GM23338 (cell line): ENCODE measurements around the gene NEK7. TPM values are rescaled to one million over a fixed set of nuclear protein-coding genes. Genes with fewer than 3 reads are reported as not detected.

Source experiments
- ATAC-seq: fragments of 200-7000 bp; cut with Tn5 transposase; 3 replicates; pipeline ENCODE4 v1.9.1; 2020
- DNase-seq: peaks from one replicate; pipeline ENCODE4 v3.0.0-alpha.2; 2015; ENCODE audit warnings: low spot score
- H2AFZ ChIP-seq: fragments of 200-600 bp; sonication (generic); 2 replicates; pipeline ENCODE4 v1.8.0; 2016; ENCODE audit warnings: antibody characterized with exemption, mild to moderate bottlenecking, moderate library complexity
- H3F3A ChIP-seq: fragments of 200-600 bp; sonication (generic); replicated peaks from 2 replicates; pipeline ENCODE4 v1.8.0; 2017; ENCODE audit warnings: antibody characterized with exemption, mixed run types, low read depth
- H3K27ac ChIP-seq: fragments of 200-600 bp; sonication (generic); 2 replicates; pipeline ENCODE4 v1.6.1; 2016; ENCODE audit warnings: low read depth
- H3K27me3 ChIP-seq: fragments of 200-600 bp; sonication (generic); 2 replicates; pipeline ENCODE4 v1.8.0; 2016; ENCODE audit warnings: mild to moderate bottlenecking, mixed run types, moderate library complexity; ENCODE audit not compliant: insufficient read depth
- H3K36me3 ChIP-seq: fragments of 200-600 bp; sonication (generic); 2 replicates; pipeline ENCODE4 v1.8.0; 2016; ENCODE audit warnings: mild to moderate bottlenecking; ENCODE audit not compliant: insufficient read depth
- H3K4me1 ChIP-seq: fragments of 200-600 bp; sonication (generic); 2 replicates; pipeline ENCODE4 v1.8.0; 2016; ENCODE audit warnings: mild to moderate bottlenecking, moderate library complexity; ENCODE audit not compliant: insufficient read depth
- H3K4me2 ChIP-seq: fragments of 200-600 bp; sonication (generic); 2 replicates; pipeline ENCODE4 v1.7.1; 2017; ENCODE audit warnings: mixed run types
- H3K4me3 ChIP-seq: fragments of 200-600 bp; sonication (generic); 2 replicates; pipeline ENCODE4 v1.6.1; 2016; ENCODE audit warnings: mixed run types
- H3K79me2 ChIP-seq: fragments of 200-600 bp; sonication (generic); replicated peaks from 2 replicates; pipeline ENCODE4 v1.8.0; 2017; ENCODE audit warnings: mild to moderate bottlenecking; ENCODE audit not compliant: insufficient read depth
- H3K9me2 ChIP-seq: fragments of 200-600 bp; sonication (generic); 2 replicates; pipeline ENCODE4 v1.8.0; 2017; ENCODE audit not compliant: insufficient read depth
- H4K20me1 ChIP-seq: fragments of 200-600 bp; sonication (generic); replicated peaks from 2 replicates; pipeline ENCODE4 v1.8.0; 2017; ENCODE audit warnings: mild to moderate bottlenecking; ENCODE audit not compliant: insufficient read depth
- H3K27ac Mint-ChIP-seq: 2 replicates; pipeline ENCODE4 v1.8.0; 2020; ENCODE audit warnings: inconsistent platforms, mild to moderate bottlenecking, moderate library complexity, mixed read lengths
- H3K27me3 Mint-ChIP-seq: 3 replicates; pipeline ENCODE4 v1.8.0; 2022; ENCODE audit warnings: low read depth, mild to moderate bottlenecking, moderate library complexity, mixed read lengths, inconsistent platforms; ENCODE audit not compliant: insufficient read depth, poor library complexity
- H3K36me3 Mint-ChIP-seq: 3 replicates; pipeline ENCODE4 v1.8.0; 2021; ENCODE audit warnings: low read depth, mild to moderate bottlenecking, inconsistent platforms, moderate library complexity, mixed read lengths
- H3K4me1 Mint-ChIP-seq: 3 replicates; pipeline ENCODE4 v1.8.0; 2020; ENCODE audit warnings: mild to moderate bottlenecking, inconsistent platforms, mixed read lengths
- H3K4me3 Mint-ChIP-seq: 3 replicates; pipeline ENCODE4 v1.8.0; 2021; ENCODE audit warnings: moderate library complexity, mild to moderate bottlenecking, inconsistent platforms, mixed read lengths
- H3K9me3 Mint-ChIP-seq: 3 replicates; pipeline ENCODE4 v1.8.0; 2020; ENCODE audit warnings: moderate library complexity, mild to moderate bottlenecking, inconsistent platforms, mixed read lengths
- CREB1 ChIP-seq: fragments of 250-450 bp; sonication (Bioruptor Pico); IDR thresholded peaks from 2 replicates; pipeline ENCODE4 v1.5.0; 2020; ENCODE audit warnings: low read depth, mild to moderate bottlenecking, moderate library complexity
- EZH2 ChIP-seq: fragments of 200-600 bp; sonication (generic); IDR thresholded peaks from one replicate; pipeline ENCODE4 v1.8.0; 2017; ENCODE audit warnings: antibody characterized with exemption, mild to moderate bottlenecking, low read depth; ENCODE audit not compliant: unreplicated experiment
- EZH2phosphoT487 ChIP-seq: fragments of 200-600 bp; sonication (generic); IDR thresholded peaks from one replicate; pipeline ENCODE4 v1.8.1; 2018; ENCODE audit warnings: antibody characterized with exemption; ENCODE audit not compliant: unreplicated experiment
- NANOG ChIP-seq: IDR thresholded peaks from 2 replicates; pipeline ENCODE4 v1.6.1; 2016; ENCODE audit warnings: antibody characterized with exemption, borderline replicate concordance
- POLR2AphosphoS5 ChIP-seq: IDR thresholded peaks from 2 replicates; pipeline ENCODE4 v1.6.1; 2016; ENCODE audit warnings: antibody characterized with exemption, low read depth
- STAT1 ChIP-seq: IDR thresholded peaks from one replicate; pipeline ENCODE4 v1.6.1; 2016; ENCODE audit warnings: antibody characterized with exemption; ENCODE audit not compliant: unreplicated experiment
- ZNF114 ChIP-seq: fragments of 250-450 bp; sonication (Bioruptor Pico); IDR thresholded peaks from 2 replicates; pipeline ENCODE4 v1.5.0; 2020; ENCODE audit warnings: mild to moderate bottlenecking, moderate library complexity
- polyA plus RNA-seq: library from polyadenylated mRNA; unstranded; fragments of >200 nt; fragmentation: Nextera tagmentation; extraction: Ambion mirVana; gene quantifications from 2 replicates; pipeline ENCODE4 v1.2.1, GENCODE V29; 2016
- total RNA-seq: library from RNA; depleted of rRNA; stranded (reverse); fragments of >200 nt; shearing (Covaris generic); gene quantifications from 2 replicates; pipeline ENCODE4 v1.2.3, GENCODE V29; 2014
- TF ChIP-seq, protein P1 (sequence below), 2 experiments: fragments of 200-600 bp in 1 of 2; sonication (generic) in 1 of 2; conservative IDR thresholded peaks; 2 replicates each; pipeline versions ENCODE4 v1.5.1 to v1.6.1; 2016 to 2017; ENCODE audit warnings: antibody characterized with exemption in 2 of 2, low read depth in 2 of 2, mild to moderate bottlenecking in 2 of 2, moderate library complexity in 1 of 2
- TF ChIP-seq, protein P2 (sequence below): IDR thresholded peaks from 2 replicates; pipeline ENCODE4 v1.6.1; 2016; ENCODE audit warnings: antibody characterized with exemption
- TF ChIP-seq, protein P3 (sequence below): fragments of 250-450 bp; sonication (Bioruptor Pico); IDR thresholded peaks from 2 replicates; pipeline ENCODE4 v1.5.0; 2020; ENCODE audit warnings: mild to moderate bottlenecking, moderate library complexity

NEK7 gene
- total and polyA plus RNA-seq, 2 experiments from 2014 or later: 4.8 to 15.3 TPM

DNA sequence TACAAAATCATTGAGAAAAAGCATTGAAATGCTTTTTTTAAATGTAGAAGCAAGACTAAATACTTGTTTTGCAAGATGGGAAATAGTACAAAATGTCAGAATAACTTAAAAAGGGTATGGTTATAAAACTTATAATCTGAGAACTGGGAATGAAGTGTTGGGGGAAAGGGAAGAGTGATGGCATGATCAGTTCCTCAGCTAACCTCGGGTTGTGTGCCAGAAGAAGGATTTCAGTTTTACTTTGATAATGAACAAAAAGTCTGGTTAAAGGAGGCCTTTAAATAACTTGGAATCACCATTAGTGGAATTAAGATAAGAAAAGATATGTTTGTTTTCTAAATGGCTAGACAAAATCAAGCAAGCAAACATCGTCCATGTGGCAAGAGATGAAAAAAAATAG, 20.7 kb downstream of the NEK7 start (continued):
- TF ChIP-seq STAT1: no peak
- TF ChIP-seq, protein P1, sequence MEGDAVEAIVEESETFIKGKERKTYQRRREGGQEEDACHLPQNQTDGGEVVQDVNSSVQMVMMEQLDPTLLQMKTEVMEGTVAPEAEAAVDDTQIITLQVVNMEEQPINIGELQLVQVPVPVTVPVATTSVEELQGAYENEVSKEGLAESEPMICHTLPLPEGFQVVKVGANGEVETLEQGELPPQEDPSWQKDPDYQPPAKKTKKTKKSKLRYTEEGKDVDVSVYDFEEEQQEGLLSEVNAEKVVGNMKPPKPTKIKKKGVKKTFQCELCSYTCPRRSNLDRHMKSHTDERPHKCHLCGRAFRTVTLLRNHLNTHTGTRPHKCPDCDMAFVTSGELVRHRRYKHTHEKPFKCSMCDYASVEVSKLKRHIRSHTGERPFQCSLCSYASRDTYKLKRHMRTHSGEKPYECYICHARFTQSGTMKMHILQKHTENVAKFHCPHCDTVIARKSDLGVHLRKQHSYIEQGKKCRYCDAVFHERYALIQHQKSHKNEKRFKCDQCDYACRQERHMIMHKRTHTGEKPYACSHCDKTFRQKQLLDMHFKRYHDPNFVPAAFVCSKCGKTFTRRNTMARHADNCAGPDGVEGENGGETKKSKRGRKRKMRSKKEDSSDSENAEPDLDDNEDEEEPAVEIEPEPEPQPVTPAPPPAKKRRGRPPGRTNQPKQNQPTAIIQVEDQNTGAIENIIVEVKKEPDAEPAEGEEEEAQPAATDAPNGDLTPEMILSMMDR (conservative IDR thresholded peaks at IDR 0.05; ENCODE audit: low read depth in 2 of 2): no peak
- TF ChIP-seq, protein P2, sequence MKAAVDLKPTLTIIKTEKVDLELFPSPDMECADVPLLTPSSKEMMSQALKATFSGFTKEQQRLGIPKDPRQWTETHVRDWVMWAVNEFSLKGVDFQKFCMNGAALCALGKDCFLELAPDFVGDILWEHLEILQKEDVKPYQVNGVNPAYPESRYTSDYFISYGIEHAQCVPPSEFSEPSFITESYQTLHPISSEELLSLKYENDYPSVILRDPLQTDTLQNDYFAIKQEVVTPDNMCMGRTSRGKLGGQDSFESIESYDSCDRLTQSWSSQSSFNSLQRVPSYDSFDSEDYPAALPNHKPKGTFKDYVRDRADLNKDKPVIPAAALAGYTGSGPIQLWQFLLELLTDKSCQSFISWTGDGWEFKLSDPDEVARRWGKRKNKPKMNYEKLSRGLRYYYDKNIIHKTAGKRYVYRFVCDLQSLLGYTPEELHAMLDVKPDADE: no peak
- TF ChIP-seq NANOG: no peak

DNA sequence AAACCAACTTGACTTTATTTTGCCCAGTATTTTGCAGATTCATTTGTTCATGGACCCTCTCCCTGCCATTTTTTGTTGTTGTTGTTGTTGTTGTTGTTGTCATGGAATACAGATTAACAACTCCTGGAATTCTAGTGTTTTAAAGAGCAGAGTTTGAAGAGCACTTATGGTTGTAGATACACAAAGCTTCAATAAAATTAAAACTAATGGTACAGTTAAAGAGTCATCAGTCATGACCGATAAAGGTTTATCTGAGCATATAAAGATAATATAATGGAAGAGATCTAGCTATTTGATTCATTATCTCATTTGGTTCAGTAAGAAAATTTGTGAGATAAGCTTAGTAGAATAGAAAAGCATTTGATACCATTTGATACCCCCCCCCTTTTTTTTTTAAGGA, 21.8 kb downstream of the NEK7 start:
- DNase-seq: no peak
- TF ChIP-seq EZH2phosphoT487: no peak
- Histone ChIP-seq H3K27me3 (no peaks in the 10 kb centered on the region), H3F3A (no peaks in the 10 kb centered on the region), H3K4me2 (no peak overlapping the region), H3K27ac (no peak overlapping the region), H3K9me2 (no peaks in the 10 kb centered on the region), H3K36me3 (no peaks in the 10 kb centered on the region), H3K79me2 (peaks cover 94% of the 10 kb centered on the region), H3K4me1 (peaks cover 17% of the 10 kb centered on the region), H2AFZ (no peak overlapping the region), H3K4me3 (no peak overlapping the region), H4K20me1 (no peaks in the 10 kb centered on the region)
- no peaks in the 10 kb centered on the region for H3K9me3 Mint-ChIP-seq
- no peaks in the 10 kb centered on the region for H3K27me3 Mint-ChIP-seq
- peak overlapping the region; percentile 82 for H3K27ac Mint-ChIP-seq
- no peak overlapping the region for H3K4me3 Mint-ChIP-seq
- H3K36me3 Mint-ChIP-seq: no peaks in the 10 kb centered on the region
- ATAC-seq: no peak
- peaks cover 40% of the 10 kb centered on the region for H3K4me1 Mint-ChIP-seq

DNA sequence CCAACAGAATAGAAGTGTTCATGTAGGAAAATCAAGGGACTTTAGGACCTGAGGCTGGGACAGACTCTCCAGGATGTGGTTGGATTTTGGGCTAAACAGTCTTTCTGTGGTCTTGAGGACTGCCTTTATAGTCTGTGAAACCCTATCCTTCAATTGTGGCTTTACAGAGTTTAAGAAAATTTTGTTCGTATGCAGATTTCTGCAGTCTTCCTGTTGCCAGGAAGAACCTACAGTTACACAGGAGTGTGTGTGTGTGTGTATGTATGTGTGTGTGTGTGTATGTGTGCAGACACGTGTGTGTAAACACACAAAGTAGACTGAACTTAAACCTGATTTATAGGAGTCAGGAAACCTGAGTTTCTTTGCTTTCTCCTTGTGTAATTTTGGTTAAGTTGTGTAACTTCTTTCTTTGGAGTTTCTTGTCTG, 22.8 kb downstream of the NEK7 start:
- Mint-ChIP-seq H3K27me3 (no peaks in the 10 kb centered on the region), H3K36me3 (no peaks in the 10 kb centered on the region), H3K4me1 (peaks cover 35% of the 10 kb centered on the region), H3K27ac (0 out of 2 replicates have a peak overlapping the region, but pooled peaks have one; percentile 50), H3K4me3 (no peak overlapping the region), H3K9me3 (no peaks in the 10 kb centered on the region)
- H2AFZ ChIP-seq: no peak overlapping the region
- H3K4me1 ChIP-seq: peaks cover 17% of the 10 kb centered on the region
- no peak for DNase-seq
- H3F3A ChIP-seq: no peaks in the 10 kb centered on the region
- no peaks in the 10 kb centered on the region for H3K36me3 ChIP-seq
- ATAC-seq: peak; percentile 40; the same call in 1 of the 3 replicates
- peaks cover 94% of the 10 kb centered on the region for H3K79me2 ChIP-seq
- peak overlapping the region; percentile 41; the same call in 1 of the 2 replicates for H3K4me2 ChIP-seq
- H3K27me3 ChIP-seq: no peaks in the 10 kb centered on the region
- no peaks in the 10 kb centered on the region for H4K20me1 ChIP-seq
- H3K27ac ChIP-seq: no peak overlapping the region
- no peak overlapping the region for H3K4me3 ChIP-seq
- H3K9me2 ChIP-seq: no peaks in the 10 kb centered on the region
- no peak for TF ChIP-seq EZH2phosphoT487
- no peak for TF ChIP-seq POLR2AphosphoS5
- TF ChIP-seq CREB1: no peak
- TF ChIP-seq, protein P3, sequence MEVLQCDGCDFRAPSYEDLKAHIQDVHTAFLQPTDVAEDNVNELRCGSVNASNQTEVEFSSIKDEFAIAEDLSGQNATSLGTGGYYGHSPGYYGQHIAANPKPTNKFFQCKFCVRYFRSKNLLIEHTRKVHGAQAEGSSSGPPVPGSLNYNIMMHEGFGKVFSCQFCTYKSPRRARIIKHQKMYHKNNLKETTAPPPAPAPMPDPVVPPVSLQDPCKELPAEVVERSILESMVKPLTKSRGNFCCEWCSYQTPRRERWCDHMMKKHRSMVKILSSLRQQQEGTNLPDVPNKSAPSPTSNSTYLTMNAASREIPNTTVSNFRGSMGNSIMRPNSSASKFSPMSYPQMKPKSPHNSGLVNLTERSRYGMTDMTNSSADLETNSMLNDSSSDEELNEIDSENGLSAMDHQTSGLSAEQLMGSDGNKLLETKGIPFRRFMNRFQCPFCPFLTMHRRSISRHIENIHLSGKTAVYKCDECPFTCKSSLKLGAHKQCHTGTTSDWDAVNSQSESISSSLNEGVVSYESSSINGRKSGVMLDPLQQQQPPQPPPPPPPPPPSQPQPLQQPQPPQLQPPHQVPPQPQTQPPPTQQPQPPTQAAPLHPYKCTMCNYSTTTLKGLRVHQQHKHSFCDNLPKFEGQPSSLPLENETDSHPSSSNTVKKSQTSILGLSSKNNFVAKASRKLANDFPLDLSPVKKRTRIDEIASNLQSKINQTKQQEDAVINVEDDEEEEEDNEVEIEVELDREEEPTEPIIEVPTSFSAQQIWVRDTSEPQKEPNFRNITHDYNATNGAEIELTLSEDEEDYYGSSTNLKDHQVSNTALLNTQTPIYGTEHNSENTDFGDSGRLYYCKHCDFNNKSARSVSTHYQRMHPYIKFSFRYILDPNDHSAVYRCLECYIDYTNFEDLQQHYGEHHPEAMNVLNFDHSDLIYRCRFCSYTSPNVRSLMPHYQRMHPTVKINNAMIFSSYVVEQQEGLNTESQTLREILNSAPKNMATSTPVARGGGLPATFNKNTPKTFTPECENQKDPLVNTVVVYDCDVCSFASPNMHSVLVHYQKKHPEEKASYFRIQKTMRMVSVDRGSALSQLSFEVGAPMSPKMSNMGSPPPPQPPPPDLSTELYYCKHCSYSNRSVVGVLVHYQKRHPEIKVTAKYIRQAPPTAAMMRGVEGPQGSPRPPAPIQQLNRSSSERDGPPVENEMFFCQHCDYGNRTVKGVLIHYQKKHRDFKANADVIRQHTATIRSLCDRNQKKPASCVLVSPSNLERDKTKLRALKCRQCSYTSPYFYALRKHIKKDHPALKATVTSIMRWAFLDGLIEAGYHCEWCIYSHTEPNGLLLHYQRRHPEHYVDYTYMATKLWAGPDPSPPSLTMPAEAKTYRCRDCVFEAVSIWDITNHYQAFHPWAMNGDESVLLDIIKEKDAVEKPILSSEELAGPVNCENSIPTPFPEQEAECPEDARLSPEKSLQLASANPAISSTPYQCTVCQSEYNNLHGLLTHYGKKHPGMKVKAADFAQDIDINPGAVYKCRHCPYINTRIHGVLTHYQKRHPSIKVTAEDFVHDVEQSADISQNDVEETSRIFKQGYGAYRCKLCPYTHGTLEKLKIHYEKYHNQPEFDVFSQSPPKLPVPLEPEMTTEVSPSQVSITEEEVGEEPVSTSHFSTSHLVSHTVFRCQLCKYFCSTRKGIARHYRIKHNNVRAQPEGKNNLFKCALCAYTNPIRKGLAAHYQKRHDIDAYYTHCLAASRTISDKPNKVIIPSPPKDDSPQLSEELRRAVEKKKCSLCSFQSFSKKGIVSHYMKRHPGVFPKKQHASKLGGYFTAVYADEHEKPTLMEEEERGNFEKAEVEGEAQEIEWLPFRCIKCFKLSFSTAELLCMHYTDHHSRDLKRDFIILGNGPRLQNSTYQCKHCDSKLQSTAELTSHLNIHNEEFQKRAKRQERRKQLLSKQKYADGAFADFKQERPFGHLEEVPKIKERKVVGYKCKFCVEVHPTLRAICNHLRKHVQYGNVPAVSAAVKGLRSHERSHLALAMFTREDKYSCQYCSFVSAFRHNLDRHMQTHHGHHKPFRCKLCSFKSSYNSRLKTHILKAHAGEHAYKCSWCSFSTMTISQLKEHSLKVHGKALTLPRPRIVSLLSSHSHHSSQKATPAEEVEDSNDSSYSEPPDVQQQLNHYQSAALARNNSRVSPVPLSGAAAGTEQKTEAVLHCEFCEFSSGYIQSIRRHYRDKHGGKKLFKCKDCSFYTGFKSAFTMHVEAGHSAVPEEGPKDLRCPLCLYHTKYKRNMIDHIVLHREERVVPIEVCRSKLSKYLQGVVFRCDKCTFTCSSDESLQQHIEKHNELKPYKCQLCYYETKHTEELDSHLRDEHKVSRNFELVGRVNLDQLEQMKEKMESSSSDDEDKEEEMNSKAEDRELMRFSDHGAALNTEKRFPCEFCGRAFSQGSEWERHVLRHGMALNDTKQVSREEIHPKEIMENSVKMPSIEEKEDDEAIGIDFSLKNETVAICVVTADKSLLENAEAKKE (CRISPR knock-in tag): no peak
- TF ChIP-seq EZH2: no peak
- TF ChIP-seq ZNF114 (CRISPR knock-in tag): no peak
- TF ChIP-seq, protein P2: no peak
